Coronary artery (tissue), 2 donors: ENCODE measurements around the gene STRA6.

Experiments used
- DNase-seq: peaks from one replicate; pipeline ENCODE4 v3.0.0-alpha.2; 2017; ENCODE audit warnings: low spot score
- H3K27ac ChIP-seq, 2 donors: fragments of 200-600 bp; sonication (generic); one replicate each; pipeline ENCODE4 v1.5.1; 2016 to 2019
- H3K4me3 ChIP-seq: fragments of 200-600 bp; sonication (generic); 2 replicates; pipeline ENCODE4 v1.5.1; 2016; ENCODE audit warnings: mild to moderate bottlenecking, moderate library complexity
- TF ChIP-seq, protein P1 (sequence below): fragments of 200-600 bp; sonication (generic); IDR thresholded peaks from one replicate; pipeline ENCODE4 v1.5.1; 2019; ENCODE audit warnings: antibody characterized with exemption

Gene STRA6

GRCh38 chr15:74217907-74218885 is 15.6 kb upstream of the STRA6 start:
- Histone ChIP-seq H3K4me3 (no peak overlapping the region), H3K27ac (no peak overlapping the region)
- DNase-seq: no peak
- TF ChIP-seq, protein P1, sequence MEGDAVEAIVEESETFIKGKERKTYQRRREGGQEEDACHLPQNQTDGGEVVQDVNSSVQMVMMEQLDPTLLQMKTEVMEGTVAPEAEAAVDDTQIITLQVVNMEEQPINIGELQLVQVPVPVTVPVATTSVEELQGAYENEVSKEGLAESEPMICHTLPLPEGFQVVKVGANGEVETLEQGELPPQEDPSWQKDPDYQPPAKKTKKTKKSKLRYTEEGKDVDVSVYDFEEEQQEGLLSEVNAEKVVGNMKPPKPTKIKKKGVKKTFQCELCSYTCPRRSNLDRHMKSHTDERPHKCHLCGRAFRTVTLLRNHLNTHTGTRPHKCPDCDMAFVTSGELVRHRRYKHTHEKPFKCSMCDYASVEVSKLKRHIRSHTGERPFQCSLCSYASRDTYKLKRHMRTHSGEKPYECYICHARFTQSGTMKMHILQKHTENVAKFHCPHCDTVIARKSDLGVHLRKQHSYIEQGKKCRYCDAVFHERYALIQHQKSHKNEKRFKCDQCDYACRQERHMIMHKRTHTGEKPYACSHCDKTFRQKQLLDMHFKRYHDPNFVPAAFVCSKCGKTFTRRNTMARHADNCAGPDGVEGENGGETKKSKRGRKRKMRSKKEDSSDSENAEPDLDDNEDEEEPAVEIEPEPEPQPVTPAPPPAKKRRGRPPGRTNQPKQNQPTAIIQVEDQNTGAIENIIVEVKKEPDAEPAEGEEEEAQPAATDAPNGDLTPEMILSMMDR: no peak

DNA sequence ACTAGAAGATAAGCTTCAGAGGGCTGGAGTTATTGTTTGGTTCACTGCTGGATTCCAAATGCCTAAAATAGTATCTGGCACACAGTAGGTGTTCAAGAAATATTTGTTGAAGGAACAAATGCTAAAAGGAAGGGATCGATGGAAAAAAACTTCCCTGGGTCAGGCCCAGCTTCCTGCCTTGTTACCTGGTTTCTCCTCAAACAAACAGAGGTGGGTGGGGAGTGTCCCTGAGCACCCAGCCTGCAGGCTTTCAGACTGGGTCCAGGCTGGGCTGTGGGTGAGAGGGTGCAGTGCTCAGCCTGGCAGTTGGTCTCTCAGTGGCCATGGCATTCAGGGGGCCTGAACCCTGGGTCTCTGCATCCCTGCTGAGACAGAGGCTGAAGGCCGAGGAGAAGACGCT is 14.4 kb upstream of the STRA6 start:
- Histone ChIP-seq H3K4me3 (no peak overlapping the region), H3K27ac (no peak overlapping the region)
- DNase-seq: no peak
- TF ChIP-seq, protein P1: no peak

DNA sequence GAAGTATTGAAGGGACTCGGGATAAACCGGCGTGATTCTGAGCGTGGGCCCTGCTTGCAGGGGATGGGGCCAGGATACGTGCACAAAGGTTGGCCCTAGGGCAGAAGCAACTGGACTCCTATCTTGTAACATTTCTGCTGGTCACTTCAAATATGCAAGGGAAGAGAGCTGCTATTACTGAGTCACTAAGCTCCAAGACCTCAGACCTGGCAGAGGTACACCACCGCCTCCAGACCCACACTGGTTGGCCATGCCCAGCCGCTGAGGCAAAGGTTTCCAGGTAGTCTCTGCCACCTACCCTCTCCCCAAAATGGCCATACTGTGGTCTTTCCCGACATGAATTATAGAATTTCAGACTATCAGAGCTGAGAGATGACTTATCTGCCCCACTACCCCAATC is 13.4 kb upstream of the STRA6 start:
- no peak for DNase-seq
- no peak overlapping the region for H3K27ac ChIP-seq
- TF ChIP-seq, protein P1: no peak
- H3K4me3 ChIP-seq: no peak overlapping the region

GRCh38 chr15:74214324-74215021 is 11.9 kb upstream of the STRA6 start:
- no peak overlapping the region for H3K27ac ChIP-seq
- TF ChIP-seq, protein P1: no peak

DNA sequence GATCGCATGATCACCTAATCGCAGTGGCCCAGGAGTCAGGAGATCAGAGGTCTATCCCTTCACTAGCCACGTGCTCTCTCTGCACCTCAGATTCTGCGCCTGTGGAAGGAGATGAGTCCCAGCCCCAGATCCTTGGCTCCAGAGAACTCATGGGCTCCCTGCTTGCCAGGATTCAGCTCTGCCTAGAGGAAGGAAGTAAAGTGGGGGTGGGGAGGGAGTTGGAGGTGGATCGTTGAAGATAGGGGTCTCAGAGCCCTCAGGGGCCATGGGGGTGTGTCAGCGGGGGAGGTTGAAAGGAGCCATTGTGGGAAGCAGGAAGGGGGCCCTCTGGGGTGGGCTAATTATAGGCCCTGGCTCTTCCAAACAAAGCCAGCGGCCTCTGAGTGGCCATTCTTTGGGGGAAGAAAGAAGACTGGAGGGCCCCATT is 11.3 kb upstream of the STRA6 start:
- no peak overlapping the region for H3K4me3 ChIP-seq
- TF ChIP-seq, protein P1: no peak
- no peak for DNase-seq
- H3K27ac ChIP-seq: no peak overlapping the region

More at GRCh38 chr15:74214324-74215021, 11.9 kb upstream of the STRA6 start:
- DNase-seq: no peak
- no peak overlapping the region for H3K4me3 ChIP-seq

DNA sequence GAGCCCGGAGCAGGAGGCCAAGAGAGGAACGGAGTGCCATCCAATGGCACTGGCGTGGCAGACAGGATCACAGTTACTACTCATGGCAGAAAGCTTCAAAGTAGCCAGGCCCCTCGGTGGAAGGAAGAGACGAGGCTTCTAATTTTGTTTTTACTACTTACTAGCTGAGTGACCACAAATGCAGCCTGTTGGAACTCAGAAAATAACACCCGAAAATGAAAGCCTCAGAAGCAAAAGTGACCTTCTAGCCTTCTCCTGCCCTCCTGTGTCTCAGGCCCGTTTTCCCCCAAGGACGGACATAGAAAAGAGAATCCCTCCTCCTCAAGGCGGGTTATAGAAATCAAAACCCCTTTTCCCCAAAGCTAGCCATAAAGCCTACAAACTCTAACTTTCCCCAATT is 9.9 kb upstream of the STRA6 start:
- Histone ChIP-seq H3K27ac (no peak overlapping the region), H3K4me3 (no peak overlapping the region)
- TF ChIP-seq, protein P1: no peak
- DNase-seq: no peak
